Measurements from ENCODE around the gene MPO. TPM values are rescaled to one million over a fixed set of nuclear protein-coding genes. Genes with fewer than 3 reads are reported as not detected.
A peak's percentile ranks its signal among the peaks of the same experiment; 100 is the strongest.

MPO gene
- total RNA-seq, 1 experiment from 2014 or later: not detected

GRCh38 chr17:58249270-58250133 lies 31.2 kb downstream of the MPO start (continued):
- TF ChIP-seq ZMAT4 (CRISPR knock-in tag; IDR thresholded peaks at IDR 0.05) (no peak), ZNF121 (CRISPR knock-in tag; IDR thresholded peaks at IDR 0.05) (peak; percentile 43; the same call in 1 of the 2 replicates), ZSCAN18 (CRISPR knock-in tag; IDR thresholded peaks at IDR 0.05) (no peak), CREM (CRISPR knock-in tag; IDR thresholded peaks at IDR 0.05) (peak; percentile 90; the same call in 1 of the 2 replicates), USF1 (CRISPR knock-in tag; IDR thresholded peaks at IDR 0.05) (peak; percentile 91), RELA (CRISPR knock-in tag; IDR thresholded peaks at IDR 0.05; ENCODE audit: borderline replicate concordance) (peak; percentile 99), PREB (CRISPR knock-in tag; IDR thresholded peaks at IDR 0.05; ENCODE audit: borderline replicate concordance) (peak; percentile 95), EMX1 (CRISPR knock-in tag; IDR thresholded peaks at IDR 0.05) (no peak), CDX4 (CRISPR knock-in tag; IDR thresholded peaks at IDR 0.05; ENCODE audit: borderline replicate concordance) (no peak), ATF2 (CRISPR knock-in tag; IDR thresholded peaks at IDR 0.05; ENCODE audit: borderline replicate concordance, low read depth) (peak; percentile 86), ZNF671 (CRISPR knock-in tag; IDR thresholded peaks at IDR 0.05) (no peak), ZNF232 (CRISPR knock-in tag; IDR thresholded peaks at IDR 0.05) (peak; percentile 99), STAT6 (CRISPR knock-in tag; conservative IDR thresholded peaks at IDR 0.05; ENCODE audit: low read depth) (no peak; the same call in 1 of the 2 replicates), PRDM15 (CRISPR knock-in tag; IDR thresholded peaks at IDR 0.05) (peak; percentile 65), FOXK1 (CRISPR knock-in tag; IDR thresholded peaks at IDR 0.05) (peak; percentile 97), ZNF219 (CRISPR knock-in tag; IDR thresholded peaks at IDR 0.05; ENCODE audit: borderline replicate concordance) (0 out of 2 replicates have a peak, but pooled peaks have one; percentile 85), FOXJ3 (CRISPR knock-in tag; IDR thresholded peaks at IDR 0.05; ENCODE audit: borderline replicate concordance) (peak; percentile 92), NFE2L1 (CRISPR knock-in tag; IDR thresholded peaks at IDR 0.05) (peak; percentile 97), IRF1 (CRISPR knock-in tag; IDR thresholded peaks at IDR 0.05) (peak; percentile 98), ZNF281 (CRISPR knock-in tag; IDR thresholded peaks at IDR 0.05) (peak; percentile 97), RORB (CRISPR knock-in tag; IDR thresholded peaks at IDR 0.05) (no peak)
